Left ventricle myocardium superior (tissue), 1 donor: ENCODE results near the gene CATSPER3. TPM values are rescaled to one million over a fixed set of nuclear protein-coding genes. Genes with fewer than 3 reads are reported as not detected.

Experiments used
- ATAC-seq: fragments of 200-7000 bp; cut with Tn5 transposase; one replicate; pipeline ENCODE4 v1.9.1; 2020; ENCODE audit warnings: mild to moderate bottlenecking, moderate library complexity
- DNase-seq: peaks from one replicate; pipeline ENCODE4 v3.0.0-alpha.2; 2020
- intact Hi-C: fragments of 100-400 bp; cut with micrococcal nuclease; formaldehyde crosslinking; loops from one replicate; pipeline ENCODE4 v1.11.0; 2022
- total RNA-seq: library from RNA; stranded (reverse); fragmentation: NEBNext Ultra II Directional; extraction: Animal tissue kit (Norgen Biotek cat#: 25700); gene quantifications from one replicate; pipeline ENCODE4 v1.2.1, GENCODE V29; 2021
- donor health status: DM: no; HTN: yes; CAD: no; lungs with severe emphysema.

CATSPER3 gene
- total RNA-seq, 1 donor from 2014 or later, result 0.74 TPM

GRCh38 chr5:135037519-135038204 lies 70.0 kb downstream of the CATSPER3 start:
- intact Hi-C loops, result no loop called here
- ATAC-seq (no peak), DNase-seq (no peak)

- intact Hi-C loops, result no loop called here
- DNase-seq, result no peak
- no peak for ATAC-seq
Measured at GRCh38 chr5:135038205-135038812, 70.6 kb downstream of the CATSPER3 start.

GRCh38 chr5:135038813-135039270 lies 71.1 kb downstream of the CATSPER3 start:
- ATAC-seq (no peak), DNase-seq (no peak)
- intact Hi-C loops, result no loop called here

- ATAC-seq (peak; percentile 17), DNase-seq (no peak)
- intact Hi-C loops, result no loop called here
Measured at GRCh38 chr5:135039271-135040033, 71.7 kb downstream of the CATSPER3 start.

- intact Hi-C loops, result no loop called here
- DNase-seq (no peak), ATAC-seq (no peak)
Measured at GRCh38 chr5:135040034-135040332, 72.3 kb downstream of the CATSPER3 start.

- intact Hi-C loops, result no loop called here
- ATAC-seq (no peak), DNase-seq (no peak)
Measured at GRCh38 chr5:135040333-135041144, 72.8 kb downstream of the CATSPER3 start.

GRCh38 chr5:135041145-135041587 lies 73.5 kb downstream of the CATSPER3 start:
- intact Hi-C loops, result no loop called here
- no peak for DNase-seq
- no peak for ATAC-seq

GRCh38 chr5:135041726-135042125 lies 74.0 kb downstream of the CATSPER3 start:
- ATAC-seq, result no peak
- intact Hi-C loops, result no loop called here
- no peak for DNase-seq

- DNase-seq (no peak), ATAC-seq (no peak)
- intact Hi-C loops, result no loop called here
Measured at GRCh38 chr5:135042595-135042994, 74.9 kb downstream of the CATSPER3 start.

GRCh38 chr5:135045488-135045887 lies 77.8 kb downstream of the CATSPER3 start:
- DNase-seq (no peak), ATAC-seq (no peak)
- intact Hi-C loops, result no loop called here

- no peak for ATAC-seq
- no peak for DNase-seq
- intact Hi-C loops, result no loop called here
Measured at GRCh38 chr5:135046661-135047346, 79.1 kb downstream of the CATSPER3 start.

GRCh38 chr5:135047347-135047695 lies 79.6 kb downstream of the CATSPER3 start:
- ATAC-seq, result no peak
- intact Hi-C loops, result no loop called here
- DNase-seq, result no peak

- DNase-seq (no peak), ATAC-seq (no peak)
- intact Hi-C loops, result no loop called here
Measured at GRCh38 chr5:135048286-135048685, 80.6 kb downstream of the CATSPER3 start.

GRCh38 chr5:135048930-135049329 lies 81.2 kb downstream of the CATSPER3 start:
- DNase-seq (no peak), ATAC-seq (no peak)
- intact Hi-C loops, result no loop called here

GRCh38 chr5:135050244-135050767 lies 82.6 kb downstream of the CATSPER3 start:
- intact Hi-C loops, result no loop called here
- ATAC-seq (peak; percentile 60), DNase-seq (peak; percentile 32)

GRCh38 chr5:135051399-135051798 lies 83.7 kb downstream of the CATSPER3 start:
- no peak for DNase-seq
- ATAC-seq, result no peak
- intact Hi-C loops, result no loop called here

- DNase-seq (no peak), ATAC-seq (no peak)
- intact Hi-C loops, result no loop called here
Measured at GRCh38 chr5:135051872-135052271, 84.2 kb downstream of the CATSPER3 start.

GRCh38 chr5:135052511-135053145 lies 84.9 kb downstream of the CATSPER3 start:
- DNase-seq (no peak), ATAC-seq (no peak)
- intact Hi-C loops, result no loop called here
